Ovary (tissue), 9 donors: ENCODE data around the gene TJP1. TPM values are rescaled to one million over a fixed set of nuclear protein-coding genes. Genes with fewer than 3 reads are reported as not detected.

Experiments
- DNase-seq, 5 donors: peaks; one replicate each; pipeline ENCODE4 v3.0.0-alpha.2; 2019 to 2020
- H3K27ac ChIP-seq, 2 donors: fragments of 200-600 bp; one replicate each; pipeline versions ENCODE4 v1.5.1 to v1.8.0; 2019 to 2022
- H3K27me3 ChIP-seq: fragments of 200-600 bp; one replicate; pipeline ENCODE4 v1.8.0; 2022
- H3K36me3 ChIP-seq: fragments of 200-600 bp; sonication (generic); one replicate; pipeline ENCODE4 v1.5.1; 2019
- H3K4me1 ChIP-seq: one replicate; pipeline ENCODE4 v1.8.1; 2013; ENCODE audit warnings: mild to moderate bottlenecking, moderate library complexity; ENCODE audit not compliant: insufficient read depth
- H3K4me3 ChIP-seq: fragments of 200-600 bp; sonication (generic); one replicate; pipeline ENCODE4 v1.5.1; 2017
- H3K9me3 ChIP-seq, 2 donors: fragments of 200-600 bp in 1 of 2; sonication (generic) in 1 of 2; one replicate each; pipeline versions ENCODE4 v1.5.1 to v1.8.1; 2013 to 2019; ENCODE audit warnings: mild to moderate bottlenecking in 1 of 2, moderate library complexity in 1 of 2
- CTCF ChIP-seq, 3 donors: fragments of 450-650 bp in 2 of 3; fragments of 200-600 bp in 1 of 3; IDR thresholded peaks; one replicate each; pipeline versions ENCODE4 v1.5.1 to v1.8.0; 2016 to 2022; ENCODE audit warnings: antibody characterized with exemption in 3 of 3, mild to moderate bottlenecking in 1 of 3
- EP300 ChIP-seq: sonication (generic); formaldehyde crosslinking; IDR thresholded peaks from one replicate; pipeline ENCODE4 v1.6.1; 2017; ENCODE audit warnings: antibody characterized with exemption
- POLR2A ChIP-seq: fragments of 450-650 bp; IDR thresholded peaks from one replicate; pipeline ENCODE4 v1.6.1; 2017; ENCODE audit warnings: antibody characterized with exemption, mild to moderate bottlenecking, moderate library complexity
- WGBS, 3 donors: extraction: QIAGEN DNeasy Blood & Tissue Kit in 1 of 3; methylation state at CpG; one replicate each; pipeline versions ENCODE4 v1.1.5 to v1.1.7; 2013 to 2017; 5-methylcytosine and 5-hydroxymethylcytosine counted together
- intact Hi-C, 4 donors: fragments of 100-400 bp; cut with DNase I; formaldehyde crosslinking; loops; one replicate each; pipeline versions ENCODE4 v1.11.0 to v1.15.1; 2022 to 2023
- polyA plus RNA-seq, 2 donors: library from polyadenylated mRNA; stranded (reverse); fragments of 200-250 nt in 1 of 2; fragments of 350-450 nt in 1 of 2; fragmentation: Illumina TruSeq in 1 of 2; extraction: RNeasy Lipid Tissue Mini Kit (QIAGEN cat#74804) in 1 of 2; gene quantifications; one replicate each; pipeline ENCODE4 v1.2.3, GENCODE V29; 2013 to 2014
- total RNA-seq, 7 donors: library from RNA; depleted of rRNA in 2 of 7; stranded (reverse); fragments of >200 nt in 2 of 7; fragmentation: NEBNext Ultra II Directional in 3 of 7; extraction: Animal tissue kit (Norgen Biotek cat#: 25700) in 3 of 7; gene quantifications; one replicate each; pipeline versions ENCODE4 v1.1.0 to v1.2.4, GENCODE V29; 2016 to 2023
- donor health status: DM: no; HTN: no; CAD: no; lungs with moderate emphysema.
- donor health status: DM: no; HTN: no; CAD: no.
- donor health status: Bipolar disorder and iron deficiency.
- donor health status: DM: yes; HTN: yes; CAD: no.
- donor health status: DM: no; HTN: no; CAD: no.
- donor health status: DM: yes; HTN: yes; CAD: no.

TJP1 gene
- total and polyA plus RNA-seq, 9 donors = 25.3 to 150 (median 70.1) TPM

- Histone ChIP-seq H3K4me1 (peaks cover 2% of the 10 kb centered on the region), H3K27ac (no peak overlapping the region), H3K36me3 (no peaks in the 10 kb centered on the region), H3K4me3 (no peak overlapping the region), H3K27me3 (no peaks in the 10 kb centered on the region), H3K9me3 (no peaks in the 10 kb centered on the region)
- no peak for DNase-seq
- intact Hi-C loops = no loop called here
- WGBS, 3 donors = 35 to 43% (median 40%) methylated on average over 1 of the region's 1 CpG
- no peak for TF ChIP-seq CTCF (IDR thresholded peaks at IDR 0.05)
- TF ChIP-seq EP300 = no peak
Observed at GRCh38 chr15:29802411-29802810, 19.9 kb downstream of the TJP1 start.

GRCh38 chr15:29800491-29801366 is 21.5 kb downstream of the TJP1 start:
- Histone ChIP-seq H3K9me3 (no peaks in the 10 kb centered on the region), H3K4me1 (peaks cover 2% of the 10 kb centered on the region), H3K27ac (no peak overlapping the region), H3K4me3 (peak overlapping the region; percentile 13), H3K36me3 (no peaks in the 10 kb centered on the region), H3K27me3 (no peaks in the 10 kb centered on the region)
- TF ChIP-seq CTCF (IDR thresholded peaks at IDR 0.05) = no peak
- TF ChIP-seq EP300 = no peak
- TF ChIP-seq POLR2A = no peak
- DNase-seq = no peak
- 13 to 27% (median 16%) methylated on average over 7 of the region's 7 CpGs for WGBS, 3 donors
- intact Hi-C loops = no loop called here

- Histone ChIP-seq H3K27ac (no peak overlapping the region), H3K4me1 (peaks cover 2% of the 10 kb centered on the region), H3K27me3 (no peaks in the 10 kb centered on the region), H3K36me3 (no peaks in the 10 kb centered on the region), H3K4me3 (no peak overlapping the region), H3K9me3 (no peaks in the 10 kb centered on the region)
- no peak for DNase-seq
- intact Hi-C loops = no loop called here
- 85 to 89% (median 89%) methylated on average over 3 of the region's 3 CpGs for WGBS, 3 donors
- TF ChIP-seq POLR2A (no peak), CTCF (IDR thresholded peaks at IDR 0.05) (no peak), EP300 (no peak)
Observed at GRCh38 chr15:29799859-29800258, 22.4 kb downstream of the TJP1 start.

GRCh38 chr15:29795610-29796009 is 26.7 kb downstream of the TJP1 start:
- Histone ChIP-seq H3K4me1 (no peaks in the 10 kb centered on the region), H3K9me3 (no peaks in the 10 kb centered on the region), H3K36me3 (no peaks in the 10 kb centered on the region), H3K27ac (no peak overlapping the region), H3K4me3 (no peak overlapping the region), H3K27me3 (no peaks in the 10 kb centered on the region)
- TF ChIP-seq EP300 = no peak
- no peak for TF ChIP-seq POLR2A
- TF ChIP-seq CTCF (IDR thresholded peaks at IDR 0.05) = no peak
- 30 to 59% (median 45%) methylated on average over 1 of the region's 1 CpG for WGBS, 3 donors
- no peak for DNase-seq
- intact Hi-C loops = no loop called here
